ENCODE results near the gene ANOS1. TPM values are rescaled to one million over a fixed set of nuclear protein-coding genes. Genes with fewer than 3 reads are reported as not detected.

Gene ANOS1
- total and polyA plus RNA-seq, 4 donors, result 6.0 to 44.2 (median 22.2) TPM

DNA sequence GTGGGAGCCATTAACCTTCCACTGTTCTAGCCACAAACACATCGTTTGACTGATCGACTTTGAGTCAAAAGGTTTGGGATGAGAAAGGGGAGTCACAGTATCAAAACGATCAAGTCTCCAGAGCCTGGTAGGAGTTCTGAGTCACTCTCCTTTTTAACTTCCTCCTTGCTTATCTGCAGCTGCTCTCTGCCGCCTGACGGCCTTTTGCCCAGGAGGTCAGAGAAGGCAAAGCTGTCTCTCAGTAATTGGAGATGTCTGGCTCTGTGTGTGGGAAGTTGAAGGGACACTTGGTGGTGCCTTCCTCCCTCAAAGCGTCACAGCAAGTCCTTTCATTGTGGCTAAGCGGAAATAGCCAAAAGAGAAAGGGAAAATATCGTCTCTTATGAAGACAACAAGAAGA is 63.1 kb downstream of the ANOS1 start:
- DNase-seq (no peak), ATAC-seq (ENCODE audit: insufficient read depth, low FRiP score) (peak; percentile 70)
- Histone ChIP-seq H3K4me1 (ENCODE audit: control insufficient read depth in 5 of 5, insufficient read depth in 5 of 5, low read length in 5 of 5) (no peaks in the 10 kb centered on the region), H3K27me3 (ENCODE audit: control insufficient read depth in 3 of 3, insufficient read depth in 3 of 3, low read length in 2 of 3) (peaks cover 0 to 22% (median 6%) of the 10 kb centered on the region in 3 donors), H3K9me3 (ENCODE audit: control insufficient read depth in 4 of 4, insufficient read depth in 3 of 4, low read length in 3 of 4) (no peaks in the 10 kb centered on the region), H3K9ac (ENCODE audit: insufficient read depth in 1 of 2, low read length in 2 of 2) (no peak overlapping the region), H3K27ac (ENCODE audit: low read depth in 1 of 2, low read length in 1 of 2) (no peak overlapping the region), H3K4me3 (no peak overlapping the region), H3K36me3 (ENCODE audit: control insufficient read depth in 4 of 4, insufficient read depth in 4 of 4, low read length in 4 of 4) (no peaks in the 10 kb centered on the region)
- no peak for TF ChIP-seq CTCF (IDR thresholded peaks at IDR 0.05; ENCODE audit: control extremely low read depth, extremely low read depth)
- 22 to 31% methylated on average over 8 of the region's 8 CpGs for WGBS, 2 donors

DNA sequence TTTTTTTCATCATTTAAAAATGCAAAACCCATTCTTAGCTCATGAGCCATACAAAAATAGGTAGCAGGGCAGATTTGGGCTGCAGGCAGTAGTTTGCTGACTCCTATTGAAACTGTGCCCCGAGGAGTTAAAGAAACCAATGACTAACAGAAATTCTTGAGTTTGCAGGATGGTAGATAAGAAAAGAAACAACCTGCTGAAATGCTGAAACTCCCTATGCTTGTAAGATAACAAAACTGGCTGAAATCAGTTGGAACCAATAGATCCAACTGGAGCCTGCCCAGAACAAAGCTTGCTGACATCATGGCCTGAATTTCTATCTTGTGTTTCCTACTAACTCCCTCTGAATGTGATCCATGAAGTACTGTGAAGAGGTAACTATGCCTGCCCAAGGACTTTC is 68.6 kb downstream of the ANOS1 start:
- 48 to 88% methylated on average over 1 of the region's 1 CpG for WGBS, 2 donors
- no peaks in the 10 kb centered on the region for H3K4me1 ChIP-seq (ENCODE audit: control insufficient read depth in 5 of 5, insufficient read depth in 5 of 5, low read length in 5 of 5)
- no peak overlapping the region for H3K4me3 ChIP-seq
- no peak for TF ChIP-seq CTCF (IDR thresholded peaks at IDR 0.05; ENCODE audit: control extremely low read depth, extremely low read depth)
- no peaks in the 10 kb centered on the region for H3K9me3 ChIP-seq (ENCODE audit: control insufficient read depth in 4 of 4, insufficient read depth in 3 of 4, low read length in 3 of 4)
- ATAC-seq (ENCODE audit: insufficient read depth, low FRiP score), result no peak
- H3K27ac ChIP-seq (ENCODE audit: low read depth in 1 of 2, low read length in 1 of 2), result no peak overlapping the region
- H3K9ac ChIP-seq (ENCODE audit: insufficient read depth in 1 of 2, low read length in 2 of 2), result no peak overlapping the region
- DNase-seq, result no peak
- H3K27me3 ChIP-seq (ENCODE audit: control insufficient read depth in 3 of 3, insufficient read depth in 3 of 3, low read length in 2 of 3), result peaks cover 0 to 4% (median 0%) of the 10 kb centered on the region in 3 donors
- no peaks in the 10 kb centered on the region for H3K36me3 ChIP-seq (ENCODE audit: control insufficient read depth in 4 of 4, insufficient read depth in 4 of 4, low read length in 4 of 4)

GRCh38 chrX:8657883-8658282 is 74.1 kb downstream of the ANOS1 start:
- Histone ChIP-seq H3K9ac (ENCODE audit: insufficient read depth in 1 of 2, low read length in 2 of 2) (no peak overlapping the region), H3K27me3 (ENCODE audit: control insufficient read depth in 3 of 3, insufficient read depth in 3 of 3, low read length in 2 of 3) (peaks cover 0 to 7% (median 6%) of the 10 kb centered on the region in 3 donors), H3K36me3 (ENCODE audit: control insufficient read depth in 4 of 4, insufficient read depth in 4 of 4, low read length in 4 of 4) (no peaks in the 10 kb centered on the region), H3K4me1 (ENCODE audit: control insufficient read depth in 5 of 5, insufficient read depth in 5 of 5, low read length in 5 of 5) (no peaks in the 10 kb centered on the region), H3K4me3 (no peak overlapping the region), H3K9me3 (ENCODE audit: control insufficient read depth in 4 of 4, insufficient read depth in 3 of 4, low read length in 3 of 4) (no peaks in the 10 kb centered on the region), H3K27ac (ENCODE audit: low read depth in 1 of 2, low read length in 1 of 2) (no peak overlapping the region)
- ATAC-seq (ENCODE audit: insufficient read depth, low FRiP score), result no peak
- WGBS, 2 donors, result 78% methylated on average over 2 of the region's 2 CpGs
- DNase-seq, result no peak
- TF ChIP-seq CTCF (IDR thresholded peaks at IDR 0.05; ENCODE audit: control extremely low read depth, extremely low read depth), result no peak

DNA sequence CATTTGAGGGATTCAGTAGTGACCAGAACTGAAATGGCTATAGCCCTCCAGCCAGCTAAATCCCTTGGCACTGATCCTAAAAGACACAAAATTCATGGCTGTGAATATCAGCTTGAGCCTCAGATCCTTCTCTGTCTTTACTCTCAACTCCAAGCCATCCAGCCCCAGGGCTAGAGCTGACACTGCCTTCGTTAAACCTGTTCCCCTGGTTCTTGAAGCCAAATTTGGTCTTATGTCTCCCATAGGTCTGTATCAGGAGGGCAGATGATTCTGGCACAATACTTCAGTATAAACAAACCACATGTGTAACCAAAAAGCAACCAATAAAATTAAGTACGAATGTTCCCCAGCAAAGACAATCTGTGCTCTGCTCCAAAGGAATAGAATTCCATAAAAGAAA is 78.0 kb downstream of the ANOS1 start:
- H3K9me3 ChIP-seq (ENCODE audit: control insufficient read depth in 4 of 4, insufficient read depth in 3 of 4, low read length in 3 of 4), result peaks cover 0 to 3% (median 0%) of the 10 kb centered on the region in 4 donors
- no peak overlapping the region for H3K9ac ChIP-seq (ENCODE audit: insufficient read depth in 1 of 2, low read length in 2 of 2)
- no peak for TF ChIP-seq CTCF (IDR thresholded peaks at IDR 0.05; ENCODE audit: control extremely low read depth, extremely low read depth)
- peak in 1 of 3 donors; percentile 3 for DNase-seq
- H3K4me1 ChIP-seq (ENCODE audit: control insufficient read depth in 5 of 5, insufficient read depth in 5 of 5, low read length in 5 of 5), result no peaks in the 10 kb centered on the region
- H3K27me3 ChIP-seq (ENCODE audit: control insufficient read depth in 3 of 3, insufficient read depth in 3 of 3, low read length in 2 of 3), result peaks cover 0 to 14% (median 11%) of the 10 kb centered on the region in 3 donors
- ATAC-seq (ENCODE audit: insufficient read depth, low FRiP score), result no peak
- no peak overlapping the region for H3K4me3 ChIP-seq
- no peak overlapping the region for H3K27ac ChIP-seq (ENCODE audit: low read depth in 1 of 2, low read length in 1 of 2)
- 73 to 92% methylated on average over 2 of the region's 2 CpGs for WGBS, 2 donors
- H3K36me3 ChIP-seq (ENCODE audit: control insufficient read depth in 4 of 4, insufficient read depth in 4 of 4, low read length in 4 of 4), result no peaks in the 10 kb centered on the region

Measured in lung (tissue), 12 donors.